ENCODE measurements around the gene DDX3X. TPM values are rescaled to one million over a fixed set of nuclear protein-coding genes. Genes with fewer than 3 reads are reported as not detected.

DDX3X gene
- 239 and 370 TPM in 2 replicates for total RNA-seq (2016; rRNA removed; fragmentation: Illumina TruSeq; extraction: Trizol)
- total RNA-seq (2016; cell fraction: cytosol; rRNA removed; fragmentation: Illumina TruSeq; extraction: Trizol; ENCODE audit: low read depth), result 10.9 and 11.5 TPM in 2 replicates
- total RNA-seq (2016; cell fraction: insoluble cytoplasmic fraction; rRNA removed; fragmentation: Illumina TruSeq; extraction: Trizol), result 250 and 342 TPM in 2 replicates
- 50.1 and 56.9 TPM in 2 replicates for total RNA-seq (2016; cell fraction: membrane; rRNA removed; fragmentation: Illumina TruSeq; extraction: Trizol)
- 205 and 220 TPM in 2 replicates for total RNA-seq (2016; cell fraction: nucleus; rRNA removed; fragmentation: Illumina TruSeq; extraction: Trizol)
- 53.0 and 53.5 TPM in 2 replicates for polyA plus RNA-seq (2011; rRNA removed)
- 22.8 and 38.5 TPM in 2 replicates for polyA plus RNA-seq (2011; cell fraction: cytosol; rRNA removed)
- polyA plus RNA-seq (2011; cell fraction: nucleus; rRNA removed), result 46.9 and 70.9 TPM in 2 replicates
- polyA plus RNA-seq (2012), result 111 and 117 TPM in 2 replicates
- 3.4 and 4.0 TPM in 2 replicates for polyA plus RNA-seq (2016; cell fraction: cytosol; fragmentation: Illumina TruSeq; extraction: Trizol; ENCODE audit: low read depth)
- 216 and 226 TPM in 2 replicates for polyA plus RNA-seq (2016; cell fraction: insoluble cytoplasmic fraction; fragmentation: Illumina TruSeq; extraction: Trizol; ENCODE audit: low read depth)
- polyA plus RNA-seq (2016; cell fraction: membrane; fragmentation: Illumina TruSeq; extraction: Trizol; ENCODE audit: low read depth), result 12.2 and 15.8 TPM in 2 replicates
- 181 and 195 TPM in 2 replicates for polyA plus RNA-seq (2016; cell fraction: nucleus; fragmentation: Illumina TruSeq; extraction: Trizol; ENCODE audit: insufficient read depth, low read depth)
- 87.7 and 227 TPM in 2 replicates for polyA minus RNA-seq (2011; rRNA and poly(A)+ RNA removed; ENCODE audit: low replicate concordance)
- polyA minus RNA-seq (2011; cell fraction: cytosol; rRNA and poly(A)+ RNA removed), result 89.6 and 98.9 TPM in 2 replicates
- 324 and 365 TPM in 2 replicates for polyA minus RNA-seq (2011; cell fraction: nucleus; rRNA and poly(A)+ RNA removed)
- Bru-seq, nascent RNA, result percentile 97 among the genes with signal in this experiment
- BruChase-seq, experiment 1, labeled RNA remaining after a 6-hour chase, result percentile 99 among the genes with signal in this experiment
- BruChase-seq, experiment 2, labeled RNA remaining after a 2-hour chase, result percentile 99 among the genes with signal in this experiment
- long read RNA-seq, experiment 1, full-length matches to known transcripts, result 11 of 38 reads
- long read RNA-seq, experiment 1, partial matches to known transcripts, result 10 of 38 reads
- long read RNA-seq, experiment 1, other reads (novel, unspliced or antisense), result 17 of 38 reads
- long read RNA-seq, experiment 2, full-length matches to known transcripts, result 33 of 177 reads
- long read RNA-seq, experiment 2, partial matches to known transcripts, result 135 of 177 reads
- long read RNA-seq, experiment 2, other reads (novel, unspliced or antisense), result 9 of 177 reads

GRCh38 chrX:41333744-41334362 lies at the start of gene DDX3X:
DDX3X (plus strand) TSS chrX:41334162; CDS start chrX:41334253, 91 bp downstream.
- intact Hi-C loops (cut with micrococcal nuclease; ENCODE audit: unreplicated experiment), result loop anchor here (5.0 to 10.0 kb wide), 3 partner anchors 48 to 108 kb away; no protein-coding TSS in a partner anchor
- TF ChIP-seq CTCF (CRISPR knock-in tag; IDR thresholded peaks at IDR 0.05) (peak; percentile 29; the same call in 1 of the 2 replicates), TEF (CRISPR knock-in tag; IDR thresholded peaks at IDR 0.05) (0 out of 2 replicates have a peak, but pooled peaks have one; percentile 18), ZNF317 (CRISPR knock-in tag; IDR thresholded peaks at IDR 0.05) (peak; percentile 39; the same call in 1 of the 2 replicates), ARHGAP35 (CRISPR knock-in tag; IDR thresholded peaks at IDR 0.05; ENCODE audit: borderline replicate concordance) (no peak), SATB2 (CRISPR knock-in tag; IDR thresholded peaks at IDR 0.05) (no peak), ZFX (CRISPR knock-in tag; IDR thresholded peaks at IDR 0.05; ENCODE audit: low read depth) (peak; percentile 16; the same call in 1 of the 2 replicates), GATAD2A (CRISPR knock-in tag; IDR thresholded peaks at IDR 0.05) (0 out of 2 replicates have a peak, but pooled peaks have one; percentile 5), ZNF629 (CRISPR knock-in tag; conservative IDR thresholded peaks at IDR 0.05) (no peak), KMT2B (CRISPR knock-in tag; IDR thresholded peaks at IDR 0.05) (0 out of 2 replicates have a peak, but pooled peaks have one; percentile 34), ZBTB37 (CRISPR knock-in tag; IDR thresholded peaks at IDR 0.05) (0 out of 2 replicates have a peak, but pooled peaks have one; percentile 24), HMGXB4 (CRISPR knock-in tag; IDR thresholded peaks at IDR 0.05; ENCODE audit: borderline replicate concordance in 1 of 2, low read depth in 1 of 2) (peak; percentile 7 to 13; a peak in 2 of 4 replicates)

More at GRCh38 chrX:41333744-41334362, at the start of gene DDX3X:
- WGBS (ENCODE audit: low lambda C conversion rate), result 1% methylated on average over 10 of the region's 47 CpGs
- FAIRE-seq (peak; percentile 30), DNase-seq (ENCODE audit: low spot score) (peak; percentile 75), ATAC-seq (peak; percentile 66)
- H3K9ac ChIP-seq (ENCODE audit: insufficient read depth, low read depth, low read length), result peak within 1 kb of the TSS; percentile 98
- peaks cover 51% of the 10 kb centered on the region for H3K79me2 ChIP-seq (ENCODE audit: insufficient read depth, low read length)
- no peaks in the 10 kb centered on the region; a peak in 1 of 5 replicates for H3K36me3 ChIP-seq (replicated peaks in 1 of 2; ENCODE audit: control insufficient read depth in 1 of 2, insufficient read depth in 2 of 2, low read length in 2 of 2)
- H3K4me1 ChIP-seq (ENCODE audit: insufficient read depth, low read length), result peaks cover 33% of the 10 kb centered on the region
- no TSS peak for BruUV-seq (replicated peaks)
- peak within 1 kb of the TSS; percentile 83 for H2AFZ ChIP-seq (ENCODE audit: low read length)
- POLR2A ChIA-PET, result interaction anchor here (0.6 to 1.4 kb wide), 6 partner anchors 9 to 109 kb away, joined by 3 to 9 read pairs (median 4); no protein-coding TSS in a partner anchor
- no peaks in the 10 kb centered on the region; a peak in 1 of 5 replicates for H3K27me3 ChIP-seq (ENCODE audit: control insufficient read depth in 1 of 2, insufficient read depth in 2 of 2, low read length in 2 of 2)
- peak within 1 kb of the TSS; percentile 100 for H3K27ac ChIP-seq (ENCODE audit: extremely low read length, insufficient read depth, low read length)
- CTCF ChIA-PET (ENCODE audit: low intra/inter-chr PET ratio, low total read pairs), result no interaction called here
- H3K9me3 ChIP-seq (ENCODE audit: low read length), result no peaks in the 10 kb centered on the region
- H3K4me2 ChIP-seq (ENCODE audit: low read depth, low read length), result peak within 1 kb of the TSS; percentile 90
- H4K20me1 ChIP-seq (ENCODE audit: insufficient read depth, low read length), result peaks cover 42% of the 10 kb centered on the region
- H3K4me3 ChIP-seq (replicated peaks in 1 of 3; ENCODE audit: insufficient read depth in 1 of 3, low read depth in 2 of 3, low read length in 3 of 3), result peak within 1 kb of the TSS; percentile 72 to 88 (median 84)
- in situ Hi-C loops (cut with HindIII; ENCODE audit: extremely low pct_ligation_motif_present, low pct_unique_long_range_greater_than_20kb), result no loop called here

Measured in HepG2 (cell line).